CD4-positive, alpha-beta T cell treated with Interleukin-2 at 100 ng/mL for 4 hours (primary cell): ENCODE measurements around the gene ADARB2.

Experiments used
- DNase-seq: peaks from one replicate; pipeline ENCODE4 v3.0.0-alpha.2; 2020; ENCODE audit warnings: low spot score

ADARB2 gene

DNA sequence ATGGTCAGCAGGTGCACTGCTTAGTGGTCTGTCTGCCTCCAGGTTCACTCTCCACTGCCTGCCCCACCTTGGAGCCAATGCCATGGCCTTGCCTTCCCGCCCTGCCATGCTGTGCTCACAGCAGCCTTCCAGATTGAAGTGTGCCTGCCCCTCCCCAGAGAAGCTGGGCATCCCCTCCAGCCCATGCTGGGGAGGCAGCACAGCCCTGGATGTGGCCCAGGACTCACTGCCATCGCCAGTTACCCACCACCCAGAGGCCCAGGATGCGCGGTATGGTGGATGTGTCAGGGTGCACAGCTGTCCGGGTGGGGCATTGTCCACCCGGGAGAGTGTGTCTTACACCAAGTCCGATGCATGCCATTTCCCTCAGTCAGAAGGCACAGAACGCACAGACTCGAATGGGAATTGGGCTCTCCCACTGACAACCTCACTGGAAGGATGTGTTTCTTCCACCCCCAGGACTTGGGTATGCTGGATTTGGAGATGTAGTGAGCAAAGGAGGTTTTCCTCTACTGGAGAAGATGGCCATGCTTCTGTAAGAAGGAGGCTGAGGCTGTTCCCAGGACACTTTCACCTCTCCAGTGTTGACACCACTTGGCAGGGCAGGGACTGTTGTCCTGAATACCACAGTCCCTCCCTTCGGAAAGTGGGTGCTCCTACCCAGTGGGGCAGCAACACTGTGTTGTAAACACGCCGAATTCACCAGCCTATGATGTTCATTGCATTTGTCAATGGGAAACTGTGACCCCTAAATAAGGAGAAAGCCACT lies 122.0 kb downstream of the ADARB2 start:
- DNase-seq, result no peak

DNA sequence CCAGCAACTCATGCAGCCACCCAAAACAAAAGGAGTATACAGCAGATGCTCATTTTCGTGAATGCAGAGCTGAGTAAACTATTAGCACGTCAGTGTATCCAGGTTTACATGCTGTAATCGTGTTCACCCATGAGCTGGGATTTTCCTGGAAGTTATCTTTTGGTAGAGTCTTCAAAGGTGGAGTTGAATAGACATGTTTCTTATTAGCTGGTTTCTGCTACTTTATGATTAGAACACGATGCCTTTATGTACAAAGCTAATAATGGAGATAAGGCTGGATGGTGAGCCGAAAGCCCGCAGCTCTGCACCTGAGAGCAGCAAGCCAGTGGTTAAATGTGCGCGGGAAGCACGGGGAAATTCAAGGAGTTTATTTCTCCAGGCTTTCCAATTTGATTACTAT lies 123.8 kb downstream of the ADARB2 start:
- DNase-seq, result no peak

- DNase-seq, result no peak
These were observed 124.4 kb downstream of the ADARB2 start for GRCh38 chr10:1612908-1613307.

DNA sequence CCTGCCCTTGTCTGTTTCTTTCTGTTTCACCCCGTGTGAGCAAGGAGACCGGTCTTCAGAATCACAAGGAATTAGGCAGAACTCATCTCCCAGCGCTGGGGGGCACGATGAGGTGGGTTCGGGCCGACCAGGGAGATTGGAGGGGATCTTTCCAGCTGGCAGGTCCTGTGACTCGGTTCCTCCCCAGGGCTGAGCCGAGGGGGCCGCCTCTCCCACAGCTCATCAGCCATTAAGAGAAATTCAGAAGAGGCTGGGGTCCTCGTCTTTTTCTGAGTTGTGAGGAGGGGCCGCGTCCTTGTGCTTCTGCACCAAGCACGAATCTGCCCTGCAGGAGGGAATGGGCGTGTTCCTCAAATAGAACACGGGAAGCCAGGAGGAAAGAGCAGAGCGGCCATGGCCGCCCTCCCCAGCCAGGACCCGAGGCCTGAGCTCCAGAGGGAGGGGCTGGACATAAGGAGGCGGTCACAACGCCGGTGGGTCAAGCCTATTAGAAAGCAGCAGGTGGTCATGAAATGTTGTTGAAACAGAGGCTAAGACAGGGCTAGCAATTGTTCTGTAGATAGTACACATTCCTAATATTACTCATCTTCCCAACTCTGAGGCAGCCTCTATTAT lies 125.3 kb downstream of the ADARB2 start:
- DNase-seq, result no peak

GRCh38 chr10:1610986-1611770 lies 126.1 kb downstream of the ADARB2 start:
- DNase-seq, result no peak

DNA sequence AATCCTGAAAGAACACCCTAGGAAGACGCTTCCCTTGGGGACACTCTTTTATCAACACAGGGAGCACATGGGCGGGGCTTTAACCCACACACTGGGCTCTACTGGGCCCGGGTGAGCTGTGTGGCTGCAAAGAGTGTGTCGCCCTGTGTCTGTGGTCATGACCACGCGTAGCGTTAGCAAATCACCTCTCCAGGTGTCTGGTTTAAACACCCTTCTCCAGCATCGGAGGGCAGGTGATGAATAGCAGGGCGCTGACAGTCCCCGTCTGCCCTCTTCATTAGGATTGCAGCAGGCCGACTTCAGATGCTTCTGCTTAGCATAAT lies 127.7 kb downstream of the ADARB2 start:
- DNase-seq, result no peak

GRCh38 chr10:1608851-1609647 lies 128.3 kb downstream of the ADARB2 start:
- no peak for DNase-seq

GRCh38 chr10:1608408-1608807 lies 128.9 kb downstream of the ADARB2 start:
- no peak for DNase-seq

GRCh38 chr10:1607466-1607865 lies 129.9 kb downstream of the ADARB2 start:
- DNase-seq, result no peak

- no peak for DNase-seq
These were observed 131.1 kb downstream of the ADARB2 start for GRCh38 chr10:1605999-1606940.

- DNase-seq, result no peak
These were observed 132.2 kb downstream of the ADARB2 start for GRCh38 chr10:1605121-1605520.

- DNase-seq, result no peak
These were observed 133.1 kb downstream of the ADARB2 start for GRCh38 chr10:1604246-1604645.

DNA sequence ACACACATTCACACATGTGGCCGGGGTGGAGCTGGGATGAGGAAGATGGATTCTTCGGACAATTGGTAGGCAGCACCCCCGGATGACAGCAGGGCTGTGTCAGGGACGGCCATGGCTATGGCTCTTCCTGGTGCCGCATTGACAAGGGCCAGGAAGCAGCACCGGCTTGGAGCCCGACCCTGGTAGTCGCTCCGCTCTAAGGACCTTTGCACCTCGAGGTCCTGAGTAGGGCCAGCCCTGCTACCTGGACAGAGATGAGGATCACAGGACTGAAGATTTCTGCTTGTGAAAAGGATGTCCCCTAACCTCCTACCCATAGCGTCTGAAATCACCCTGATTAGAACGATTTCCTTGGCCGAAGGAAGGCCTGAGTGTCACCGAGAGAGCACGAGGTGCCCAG lies 134.1 kb downstream of the ADARB2 start:
- DNase-seq, result no peak

DNA sequence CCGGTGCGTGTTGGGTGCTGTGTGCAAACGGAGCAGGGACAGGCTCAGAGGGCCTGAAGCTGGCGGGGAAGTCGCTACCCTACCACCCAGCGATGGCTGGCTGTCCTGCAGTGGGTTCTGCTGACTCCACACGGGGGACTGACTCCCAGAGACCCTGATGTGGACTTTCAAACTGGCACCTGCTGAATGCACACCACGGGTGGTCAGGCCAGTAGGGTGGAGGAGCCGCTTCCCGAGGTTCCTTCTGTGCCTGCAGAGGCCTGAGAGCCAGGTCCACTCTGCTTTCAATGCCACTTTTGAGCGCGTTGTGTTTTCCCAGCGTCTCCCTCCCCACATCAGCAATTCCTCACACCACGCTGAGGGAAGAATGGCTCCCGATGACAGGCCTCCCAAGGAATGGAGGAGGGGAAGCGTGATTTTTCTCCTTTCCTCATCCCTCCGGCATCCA lies 135.3 kb downstream of the ADARB2 start:
- DNase-seq, result no peak

DNA sequence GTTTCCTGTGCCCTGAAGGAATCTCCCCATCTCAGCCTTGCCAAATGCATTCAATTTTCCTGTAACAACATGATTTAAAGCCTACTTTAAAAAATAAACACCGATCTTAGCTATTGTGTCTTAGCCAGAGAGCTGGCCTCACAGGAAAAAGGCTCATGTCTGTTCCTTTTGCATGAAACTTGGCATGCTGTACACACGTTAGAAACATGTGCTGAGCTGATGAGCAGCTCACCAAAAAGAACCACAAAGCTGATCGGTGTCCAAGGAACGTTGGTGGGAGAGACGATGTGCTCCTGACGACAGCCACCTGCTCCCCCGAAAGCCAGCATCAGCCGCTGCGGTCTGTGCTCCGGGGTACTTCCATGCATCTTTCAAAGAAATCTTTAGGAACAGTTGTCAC lies 135.9 kb downstream of the ADARB2 start:
- no peak for DNase-seq

DNA sequence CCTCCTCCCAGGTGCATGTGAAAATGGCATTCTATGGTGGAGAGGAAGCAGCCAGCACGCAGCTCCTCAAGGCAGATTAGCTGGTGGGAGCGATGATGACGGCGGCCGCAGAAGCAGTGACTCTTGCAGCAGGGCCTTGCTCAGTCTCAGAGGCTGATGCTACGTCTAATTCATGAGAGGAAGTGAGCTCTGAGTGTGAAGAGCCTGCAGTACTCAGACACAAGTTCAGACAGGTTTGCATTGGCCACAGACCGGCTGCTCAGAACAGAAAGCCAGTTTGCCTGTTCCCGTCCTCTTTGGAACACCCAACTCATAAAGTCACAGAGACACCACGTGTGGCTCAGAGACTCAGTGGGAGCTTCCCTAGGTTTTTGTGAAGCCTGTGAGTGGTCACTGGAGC lies 136.5 kb downstream of the ADARB2 start:
- DNase-seq, result no peak

GRCh38 chr10:1598393-1599153 lies 138.8 kb downstream of the ADARB2 start:
- no peak for DNase-seq

- no peak for DNase-seq
These were observed 139.8 kb downstream of the ADARB2 start for GRCh38 chr10:1597370-1598146.

DNA sequence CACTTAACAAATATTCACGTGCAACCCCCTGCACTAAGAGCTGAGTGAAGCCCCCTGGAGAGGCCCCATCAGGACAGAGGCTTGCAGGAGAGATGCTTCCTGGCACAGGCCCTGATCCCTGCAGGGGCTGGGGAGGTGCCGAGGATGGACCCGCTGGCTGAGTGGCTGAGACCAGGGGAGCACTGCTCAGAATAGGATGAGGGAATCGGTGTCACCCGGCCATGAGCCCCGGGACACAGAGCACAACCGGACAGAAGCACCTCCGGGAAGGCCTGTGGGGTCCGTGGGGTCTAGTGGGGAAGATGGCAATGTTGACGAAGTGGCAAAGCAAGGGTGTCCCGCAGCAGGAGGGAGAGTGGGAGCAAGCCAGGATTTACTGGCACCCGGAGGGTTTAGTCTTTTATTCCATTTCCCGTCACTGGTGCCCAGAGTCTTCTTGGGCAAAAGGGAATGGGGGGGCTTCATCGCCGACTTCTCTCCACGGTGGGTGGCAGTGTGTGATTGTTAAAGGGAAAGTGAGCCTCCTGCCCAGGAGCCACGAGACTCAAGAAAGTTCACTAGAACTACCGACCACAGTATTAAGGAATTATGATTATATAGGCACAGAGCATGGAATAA lies 140.7 kb downstream of the ADARB2 start:
- DNase-seq, result no peak
